ENCODE measurements around the gene MARCO. TPM values are rescaled to one million over a fixed set of nuclear protein-coding genes. Genes with fewer than 3 reads are reported as not detected.

The MARCO gene
- polyA plus RNA-seq, 3 donors: 12.7 to 43.7 (median 37.7) TPM

- Mint-ChIP-seq H3K27me3 (ENCODE audit: low read depth in 3 of 3) (peaks cover 18 to 42% (median 30%) of the 10 kb centered on the region in 3 donors), H3K4me1 (no peaks in the 10 kb centered on the region), H3K36me3 (no peaks in the 10 kb centered on the region), H3K9me3 (peaks cover 0 to 7% (median 2%) of the 10 kb centered on the region in 7 donors), H3K27ac (no peak overlapping the region), H3K4me3 (no peak overlapping the region)
- WGBS (ENCODE audit: insufficient coverage): no CpG with 5 or more reads among the region's 3 CpGs
- H3K27ac ChIP-seq (ENCODE audit: low read depth in 1 of 2, low read length in 2 of 2): no peak overlapping the region
- intact Hi-C loops (cut with micrococcal nuclease): no loop called here
- no peaks in the 10 kb centered on the region for H3K36me3 ChIP-seq (replicated peaks in 1 of 2; ENCODE audit: control insufficient read depth in 1 of 2, insufficient read depth in 2 of 2, low read length in 2 of 2)
- no peaks in the 10 kb centered on the region for H3K79me2 ChIP-seq (ENCODE audit: insufficient read depth, low read length)
- no peaks in the 10 kb centered on the region for H3K9me3 ChIP-seq (replicated peaks in 1 of 2; ENCODE audit: control insufficient read depth in 1 of 2, insufficient read depth in 1 of 2, low read length in 2 of 2)
- no peak overlapping the region for H3K9ac ChIP-seq (ENCODE audit: insufficient read depth, low read length, poor library complexity, severe bottlenecking)
- TF ChIP-seq CTCF (IDR thresholded peaks at IDR 0.05): no peak
- no peak for DNase-seq
- no peak overlapping the region for H3K4me3 ChIP-seq (replicated peaks in 1 of 3; ENCODE audit: low read depth in 2 of 3, low read length in 3 of 3)
- H3K4me1 ChIP-seq (ENCODE audit: control insufficient read depth in 1 of 2, insufficient read depth in 2 of 2, low read length in 2 of 2): no peaks in the 10 kb centered on the region
- peaks cover 0 to 15% of the 10 kb centered on the region in 2 donors for H3K27me3 ChIP-seq (ENCODE audit: control insufficient read depth in 2 of 2, insufficient read depth in 2 of 2, low read length in 2 of 2)
- no peaks in the 10 kb centered on the region for H4K20me1 ChIP-seq (ENCODE audit: insufficient read depth, low read length)
- no peak overlapping the region for H3K4me2 ChIP-seq (replicated peaks; ENCODE audit: extremely low read depth, low read length, poor library complexity, severe bottlenecking)
- no peak overlapping the region for H2AFZ ChIP-seq (ENCODE audit: insufficient read depth, low read depth, low read length, poor library complexity, severe bottlenecking)
Observed at GRCh38 chr2:119024568-119024967, 82.6 kb downstream of the MARCO start.

GRCh38 chr2:119025013-119025412, 83.0 kb downstream of the MARCO start:
- intact Hi-C loops (cut with micrococcal nuclease): no loop called here
- DNase-seq: no peak
- H3K9me3 ChIP-seq (replicated peaks in 1 of 2; ENCODE audit: control insufficient read depth in 1 of 2, insufficient read depth in 1 of 2, low read length in 2 of 2): no peaks in the 10 kb centered on the region
- H3K36me3 ChIP-seq (replicated peaks in 1 of 2; ENCODE audit: control insufficient read depth in 1 of 2, insufficient read depth in 2 of 2, low read length in 2 of 2): no peaks in the 10 kb centered on the region
- H3K27ac ChIP-seq (ENCODE audit: low read depth in 1 of 2, low read length in 2 of 2): no peak overlapping the region
- Mint-ChIP-seq H3K36me3 (no peaks in the 10 kb centered on the region), H3K4me3 (no peak overlapping the region), H3K4me1 (no peaks in the 10 kb centered on the region), H3K9me3 (peaks cover 0 to 7% (median 2%) of the 10 kb centered on the region in 7 donors), H3K27ac (no peak overlapping the region), H3K27me3 (ENCODE audit: low read depth in 3 of 3) (peaks cover 18 to 45% (median 35%) of the 10 kb centered on the region in 3 donors)
- TF ChIP-seq CTCF (IDR thresholded peaks at IDR 0.05): no peak
- no peak overlapping the region for H3K4me3 ChIP-seq (replicated peaks in 1 of 3; ENCODE audit: low read depth in 2 of 3, low read length in 3 of 3)
- H3K79me2 ChIP-seq (ENCODE audit: insufficient read depth, low read length): no peaks in the 10 kb centered on the region
- no peak overlapping the region for H3K9ac ChIP-seq (ENCODE audit: insufficient read depth, low read length, poor library complexity, severe bottlenecking)
- no peaks in the 10 kb centered on the region for H4K20me1 ChIP-seq (ENCODE audit: insufficient read depth, low read length)
- no peak overlapping the region for H2AFZ ChIP-seq (ENCODE audit: insufficient read depth, low read depth, low read length, poor library complexity, severe bottlenecking)
- H3K4me1 ChIP-seq (ENCODE audit: control insufficient read depth in 1 of 2, insufficient read depth in 2 of 2, low read length in 2 of 2): no peaks in the 10 kb centered on the region
- H3K27me3 ChIP-seq (ENCODE audit: control insufficient read depth in 2 of 2, insufficient read depth in 2 of 2, low read length in 2 of 2): peaks cover 2 to 15% of the 10 kb centered on the region in 2 donors
- H3K4me2 ChIP-seq (replicated peaks; ENCODE audit: extremely low read depth, low read length, poor library complexity, severe bottlenecking): no peak overlapping the region
- 90% methylated on average over 4 of the region's 7 CpGs for WGBS (ENCODE audit: insufficient coverage)

Measured in CD14-positive monocyte (primary cell).